ENCODE measurements around the gene ARL13B.

DNA sequence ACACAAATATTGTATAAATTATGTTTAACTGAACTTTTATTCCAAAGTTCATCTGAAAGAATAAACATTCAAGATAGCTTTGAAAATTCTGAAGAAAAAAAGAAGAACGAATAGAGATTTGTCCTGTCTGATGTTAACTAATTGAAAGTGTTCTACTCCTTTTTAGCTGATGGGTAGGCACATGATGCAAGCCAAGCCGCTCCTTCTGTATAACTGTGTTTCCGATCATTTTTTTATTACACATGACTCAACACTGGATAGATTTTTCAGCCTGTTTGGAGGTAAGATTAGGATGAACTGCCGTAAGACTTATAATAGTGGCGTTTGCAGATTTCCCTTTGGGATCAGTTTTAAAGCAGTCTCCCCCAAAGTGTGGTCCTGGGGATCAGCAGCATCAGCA, 101.9 kb downstream of the ARL13B start:
- no peak for TF ChIP-seq CTCF (conservative IDR thresholded peaks at IDR 0.05 in 1 of 2, IDR thresholded peaks at IDR 0.05 in 1 of 2; ENCODE audit: low read depth in 1 of 2, low read length in 2 of 2)
- no peak for TF ChIP-seq EZH2 (IDR thresholded peaks at IDR 0.05; ENCODE audit: low read length, missing control alignments)

Measured in fibroblast of lung (primary cell).